Muscle layer of colon (tissue), 2 donors: ENCODE data around the gene ADISSP.

Source experiments
- H3K27ac ChIP-seq: one replicate; pipeline ENCODE4 v1.7.0; 2013; ENCODE audit warnings: low read depth, mild to moderate bottlenecking, low read length, moderate library complexity
- H3K27me3 ChIP-seq, 2 donors: one replicate each; pipeline ENCODE4 v1.7.0; 2013; ENCODE audit warnings: low read length in 2 of 2, mild to moderate bottlenecking in 2 of 2; ENCODE audit not compliant: insufficient read depth in 2 of 2, control insufficient read depth in 1 of 2
- H3K36me3 ChIP-seq: one replicate; pipeline ENCODE4 v1.7.0; 2013; ENCODE audit warnings: mild to moderate bottlenecking, low read length; ENCODE audit not compliant: insufficient read depth
- H3K4me1 ChIP-seq: one replicate; pipeline ENCODE4 v1.7.0; 2013; ENCODE audit warnings: mild to moderate bottlenecking, low read length; ENCODE audit not compliant: insufficient read depth
- H3K4me3 ChIP-seq, 2 donors: one replicate each; pipeline ENCODE4 v1.7.0; 2013; ENCODE audit warnings: low read length in 2 of 2, low read depth in 1 of 2, mild to moderate bottlenecking in 1 of 2, moderate library complexity in 1 of 2
- H3K9ac ChIP-seq: one replicate; pipeline ENCODE4 v1.7.0; 2013; ENCODE audit warnings: low read length
- H3K9me3 ChIP-seq: one replicate; pipeline ENCODE4 v1.7.0; 2013; ENCODE audit warnings: mild to moderate bottlenecking, low read length
- donor health status: abdominal sarcoma.
- donor health status: Adenocarcinoma of cecum.

ADISSP gene

DNA sequence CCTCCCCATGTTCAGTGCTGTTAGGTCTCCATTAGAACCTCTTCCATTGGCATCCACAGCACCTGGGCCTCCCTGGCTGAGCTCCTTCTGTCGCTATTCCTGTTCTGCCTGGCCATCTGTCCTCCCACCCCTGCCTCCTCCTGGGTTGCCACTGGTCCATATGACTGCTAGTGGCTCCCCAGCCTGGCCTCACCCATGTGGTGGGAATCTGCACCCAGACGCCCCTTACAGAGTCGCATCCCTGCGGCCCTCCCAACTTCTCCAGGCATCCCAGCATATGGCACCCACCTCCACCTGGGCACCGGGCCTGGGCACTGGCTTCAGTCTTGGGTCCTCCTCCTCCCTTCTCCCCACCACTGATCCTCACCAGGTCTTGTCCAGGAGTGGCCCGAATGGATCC, 36.3 kb upstream of the ADISSP start:
- Histone ChIP-seq H3K27me3 (no peaks in the 10 kb centered on the region), H3K36me3 (peaks cover 64% of the 10 kb centered on the region), H3K9me3 (no peaks in the 10 kb centered on the region), H3K4me3 (no peak overlapping the region), H3K9ac (no peak overlapping the region), H3K27ac (no peak overlapping the region), H3K4me1 (peaks cover 46% of the 10 kb centered on the region)

GRCh38 chr20:3803289-3803688, 35.7 kb upstream of the ADISSP start:
- H3K4me3 ChIP-seq, result no peak overlapping the region
- no peak overlapping the region for H3K9ac ChIP-seq
- H3K27ac ChIP-seq, result no peak overlapping the region
- H3K4me1 ChIP-seq, result peaks cover 46% of the 10 kb centered on the region
- no peaks in the 10 kb centered on the region for H3K27me3 ChIP-seq
- no peaks in the 10 kb centered on the region for H3K9me3 ChIP-seq
- H3K36me3 ChIP-seq, result peaks cover 69% of the 10 kb centered on the region

GRCh38 chr20:3802524-3803239, 35.1 kb upstream of the ADISSP start:
- H3K9ac ChIP-seq, result no peak overlapping the region
- H3K9me3 ChIP-seq, result no peaks in the 10 kb centered on the region
- H3K36me3 ChIP-seq, result peaks cover 69% of the 10 kb centered on the region
- no peaks in the 10 kb centered on the region for H3K27me3 ChIP-seq
- H3K4me3 ChIP-seq, result no peak overlapping the region
- no peak overlapping the region for H3K27ac ChIP-seq
- H3K4me1 ChIP-seq, result peaks cover 46% of the 10 kb centered on the region

DNA sequence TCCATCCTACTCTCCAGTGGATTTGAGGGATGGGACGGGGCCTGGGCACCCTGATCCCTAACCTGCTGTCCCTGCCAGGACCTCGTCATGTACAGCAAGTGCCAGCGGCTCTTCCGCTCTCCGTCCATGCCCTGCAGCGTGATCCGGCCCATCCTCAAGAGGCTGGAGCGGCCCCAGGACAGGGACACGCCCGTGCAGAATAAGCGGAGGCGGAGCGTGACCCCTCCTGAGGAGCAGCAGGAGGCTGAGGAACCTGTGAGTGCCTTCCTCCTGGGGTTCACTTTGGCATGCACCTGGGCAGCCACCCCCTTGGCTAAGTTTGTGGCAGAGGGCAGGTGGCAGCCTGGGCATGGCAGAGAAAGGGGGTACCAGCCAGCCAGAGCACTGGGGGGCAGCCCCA, 34.3 kb upstream of the ADISSP start:
- no peak overlapping the region for H3K9ac ChIP-seq
- H3K36me3 ChIP-seq, result peaks cover 69% of the 10 kb centered on the region
- H3K27ac ChIP-seq, result no peak overlapping the region
- H3K27me3 ChIP-seq, result no peaks in the 10 kb centered on the region
- H3K9me3 ChIP-seq, result no peaks in the 10 kb centered on the region
- H3K4me3 ChIP-seq, result no peak overlapping the region
- H3K4me1 ChIP-seq, result peaks cover 46% of the 10 kb centered on the region

- Histone ChIP-seq H3K9ac (no peak overlapping the region), H3K27ac (no peak overlapping the region), H3K4me1 (peaks cover 43% of the 10 kb centered on the region), H3K27me3 (no peaks in the 10 kb centered on the region), H3K9me3 (no peaks in the 10 kb centered on the region), H3K36me3 (peaks cover 69% of the 10 kb centered on the region), H3K4me3 (no peak overlapping the region)
These were observed 33.7 kb upstream of the ADISSP start for GRCh38 chr20:3801299-3801698.

GRCh38 chr20:3800878-3801260, 33.3 kb upstream of the ADISSP start:
- peaks cover 68% of the 10 kb centered on the region for H3K36me3 ChIP-seq
- H3K4me3 ChIP-seq, result no peak overlapping the region

GRCh38 chr20:3800256-3800877, 32.8 kb upstream of the ADISSP start:
- no peak overlapping the region for H3K4me3 ChIP-seq
- peaks cover 63% of the 10 kb centered on the region for H3K36me3 ChIP-seq
- no peak overlapping the region for H3K9ac ChIP-seq
- H3K27ac ChIP-seq, result no peak overlapping the region
- H3K9me3 ChIP-seq, result no peaks in the 10 kb centered on the region
- no peaks in the 10 kb centered on the region for H3K27me3 ChIP-seq
- peaks cover 35% of the 10 kb centered on the region for H3K4me1 ChIP-seq

More at GRCh38 chr20:3800878-3801260, 33.3 kb upstream of the ADISSP start:
- Histone ChIP-seq H3K27ac (no peak overlapping the region), H3K4me1 (peaks cover 39% of the 10 kb centered on the region), H3K9ac (no peak overlapping the region), H3K9me3 (no peaks in the 10 kb centered on the region), H3K27me3 (no peaks in the 10 kb centered on the region)

DNA sequence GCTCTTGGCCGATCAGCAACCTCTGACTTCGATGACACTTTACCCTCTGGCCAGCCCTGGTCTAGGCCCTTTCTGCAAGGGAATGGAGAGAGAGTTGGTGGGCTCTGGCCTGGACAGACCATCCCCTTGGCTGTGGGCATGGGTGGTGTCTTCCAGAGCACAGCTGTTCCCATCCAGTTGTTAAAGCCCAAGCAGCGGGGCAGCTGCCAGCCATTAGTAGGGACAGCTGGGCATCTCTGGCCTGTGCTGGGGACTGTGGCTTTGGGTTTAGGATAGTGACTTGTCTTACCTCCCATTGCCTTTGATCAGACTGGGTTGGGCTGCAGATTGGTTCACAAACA, 31.3 kb upstream of the ADISSP start:
- Histone ChIP-seq H3K4me1 (peaks cover 41% of the 10 kb centered on the region), H3K4me3 (no peak overlapping the region), H3K9ac (no peak overlapping the region)

DNA sequence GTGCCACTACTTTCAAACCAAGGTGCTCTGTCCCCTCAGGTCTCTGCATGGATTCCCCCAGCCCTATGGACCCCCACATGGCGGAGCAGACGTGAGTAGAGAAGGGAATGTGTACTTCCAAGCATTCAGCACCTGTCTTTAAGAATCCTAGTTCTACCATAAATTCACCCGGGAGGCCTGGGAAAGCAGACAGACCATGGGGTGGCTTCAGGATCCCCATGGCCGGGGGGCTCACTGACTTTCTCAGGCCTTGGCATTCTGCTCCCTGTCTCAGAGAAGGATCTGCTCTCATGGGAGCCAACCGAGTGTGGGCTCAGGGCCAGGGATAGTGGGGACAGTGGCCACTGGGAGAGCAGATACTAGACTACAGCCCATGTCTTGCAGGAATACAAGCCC, 30.8 kb upstream of the ADISSP start:
- H3K4me1 ChIP-seq, result peaks cover 41% of the 10 kb centered on the region
- peaks cover 43% of the 10 kb centered on the region for H3K36me3 ChIP-seq
- H3K4me3 ChIP-seq, result no peak overlapping the region
- no peak overlapping the region for H3K9ac ChIP-seq
- no peaks in the 10 kb centered on the region for H3K9me3 ChIP-seq
- H3K27ac ChIP-seq, result no peak overlapping the region
- no peaks in the 10 kb centered on the region for H3K27me3 ChIP-seq

More for the DNA sequence above, 31.3 kb upstream of the ADISSP start:
- no peaks in the 10 kb centered on the region for H3K9me3 ChIP-seq
- peaks cover 48% of the 10 kb centered on the region for H3K36me3 ChIP-seq
- no peak overlapping the region for H3K27ac ChIP-seq
- no peaks in the 10 kb centered on the region for H3K27me3 ChIP-seq

DNA sequence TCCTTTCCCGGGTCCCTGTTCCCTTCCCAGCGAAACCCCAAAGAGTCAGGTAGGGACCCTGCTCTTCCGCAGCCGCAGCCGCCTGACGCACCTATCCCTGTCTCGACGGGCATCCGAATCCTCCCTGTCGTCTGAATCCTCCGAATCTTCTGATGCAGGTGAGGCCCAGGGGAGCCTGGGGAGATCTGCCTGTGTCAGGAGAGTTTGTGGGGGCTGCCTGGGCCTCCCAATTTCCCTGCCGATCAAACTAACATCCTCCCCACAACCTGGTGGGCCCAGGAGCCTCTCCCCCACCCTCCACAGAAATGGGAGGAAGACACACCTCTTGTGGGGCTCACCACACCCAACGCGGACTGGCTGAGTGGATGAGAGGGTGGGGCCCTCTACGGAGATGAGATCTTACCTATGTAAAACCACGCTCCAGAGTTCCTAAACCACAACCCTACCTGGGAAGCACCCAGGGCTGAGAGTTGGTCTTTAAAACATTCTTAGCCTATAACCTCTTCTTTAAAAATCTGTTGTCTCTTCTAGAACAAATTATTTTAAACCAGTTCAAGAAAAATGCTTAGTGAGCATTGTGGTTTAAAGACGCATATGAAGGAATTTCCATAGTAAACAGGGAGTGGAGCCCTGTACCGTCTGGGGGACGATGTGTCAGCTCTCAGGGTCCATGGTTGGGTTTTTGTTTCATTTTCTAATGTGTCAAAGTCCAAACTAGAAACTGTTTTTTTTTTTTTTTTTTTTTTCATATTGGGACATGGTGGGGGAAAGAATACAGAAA, 30.2 kb upstream of the ADISSP start:
- Histone ChIP-seq H3K36me3 (peaks cover 37% of the 10 kb centered on the region), H3K9me3 (no peaks in the 10 kb centered on the region), H3K27ac (no peak overlapping the region), H3K4me1 (peaks cover 41% of the 10 kb centered on the region), H3K27me3 (no peaks in the 10 kb centered on the region), H3K9ac (no peak overlapping the region), H3K4me3 (peak overlapping the region in 1 of 2 donors; percentile 53)

GRCh38 chr20:3797226-3797545, 29.6 kb upstream of the ADISSP start:
- Histone ChIP-seq H3K36me3 (peaks cover 31% of the 10 kb centered on the region), H3K4me3 (peak overlapping the region in 1 of 2 donors; percentile 53), H3K27me3 (no peaks in the 10 kb centered on the region), H3K4me1 (peaks cover 41% of the 10 kb centered on the region), H3K9me3 (no peaks in the 10 kb centered on the region), H3K9ac (peak overlapping the region; percentile 33), H3K27ac (no peak overlapping the region)
